HG02981 (cell line): ENCODE data around the gene TSHZ2.

Source experiments
- ATAC-seq: cut with Tn5 transposase; IDR thresholded peaks from one replicate; pipeline ENCODE4 v1.9.1; 2021; ENCODE audit warnings: mild to moderate bottlenecking, moderate library complexity; ENCODE audit not compliant: unreplicated experiment

Gene TSHZ2

GRCh38 chr20:52994184-52994970 is 22.2 kb downstream of the TSHZ2 start:
- ATAC-seq, result no peak

- no peak for ATAC-seq
Measured at GRCh38 chr20:52996130-52996529, 24.0 kb downstream of the TSHZ2 start.

- no peak for ATAC-seq
Measured at GRCh38 chr20:52996658-52997057, 24.5 kb downstream of the TSHZ2 start.

- no peak for ATAC-seq
Measured at GRCh38 chr20:52998268-52998667, 26.1 kb downstream of the TSHZ2 start.

GRCh38 chr20:52999040-52999439 is 26.9 kb downstream of the TSHZ2 start:
- ATAC-seq, result no peak

GRCh38 chr20:53001498-53002301 is 29.5 kb downstream of the TSHZ2 start:
- ATAC-seq, result no peak

GRCh38 chr20:53002786-53003185 is 30.6 kb downstream of the TSHZ2 start:
- ATAC-seq, result no peak

GRCh38 chr20:53003420-53004154 is 31.4 kb downstream of the TSHZ2 start:
- no peak for ATAC-seq

GRCh38 chr20:53004267-53004813 is 32.2 kb downstream of the TSHZ2 start:
- no peak for ATAC-seq

- ATAC-seq, result no peak
Measured at GRCh38 chr20:53009979-53010735, 38.0 kb downstream of the TSHZ2 start.

- no peak for ATAC-seq
Measured at GRCh38 chr20:53011640-53012039, 39.5 kb downstream of the TSHZ2 start.

GRCh38 chr20:53013183-53013582 is 41.0 kb downstream of the TSHZ2 start:
- ATAC-seq, result no peak

- ATAC-seq, result no peak
Measured at GRCh38 chr20:53013847-53014246, 41.7 kb downstream of the TSHZ2 start.

- ATAC-seq, result no peak
Measured at GRCh38 chr20:53016071-53016470, 43.9 kb downstream of the TSHZ2 start.

GRCh38 chr20:53016534-53017042 is 44.4 kb downstream of the TSHZ2 start:
- ATAC-seq, result no peak

- ATAC-seq, result no peak
Measured at GRCh38 chr20:53017206-53017605, 45.0 kb downstream of the TSHZ2 start.

GRCh38 chr20:53019464-53019863 is 47.3 kb downstream of the TSHZ2 start:
- ATAC-seq, result no peak

GRCh38 chr20:53020376-53020775 is 48.2 kb downstream of the TSHZ2 start:
- ATAC-seq, result no peak

GRCh38 chr20:53020834-53021233 is 48.7 kb downstream of the TSHZ2 start:
- ATAC-seq, result no peak

GRCh38 chr20:53021934-53022333 is 49.8 kb downstream of the TSHZ2 start:
- ATAC-seq, result no peak
